Thyroid gland (tissue), 4 donors: Measurements from ENCODE around the gene GPR42. TPM values are rescaled to one million over a fixed set of nuclear protein-coding genes. Genes with fewer than 3 reads are reported as not detected.

Experiments used
- DNase-seq, 2 donors: peaks; one replicate each; pipeline ENCODE4 v3.0.0-alpha.2; 2019
- H3K27ac ChIP-seq, 3 donors: fragments of 200-600 bp; sonication (generic); 1 replicate in 2 of 3; 2 replicates in 1 of 3; pipeline ENCODE4 v1.5.1; 2016 to 2019; ENCODE audit warnings: mild to moderate bottlenecking in 1 of 3, moderate library complexity in 1 of 3
- H3K27me3 ChIP-seq: fragments of 200-600 bp; sonication (generic); one replicate; pipeline ENCODE4 v1.5.1; 2019
- H3K36me3 ChIP-seq, 2 donors: fragments of 200-600 bp; sonication (generic); one replicate each; pipeline ENCODE4 v1.5.1; 2016 to 2019
- H3K4me1 ChIP-seq, 2 donors: fragments of 200-600 bp; sonication (generic); one replicate each; pipeline ENCODE4 v1.5.1; 2017 to 2019
- H3K4me3 ChIP-seq, 3 donors: fragments of 200-600 bp; sonication (generic); replicated peaks in 1 of 3; 1 replicate in 2 of 3; 2 replicates in 1 of 3; pipeline ENCODE4 v1.5.1; 2016; ENCODE audit warnings: mild to moderate bottlenecking in 1 of 3
- H3K9me3 ChIP-seq: fragments of 200-600 bp; sonication (generic); one replicate; pipeline ENCODE4 v1.5.1; 2017
- POLR2A ChIP-seq, 2 donors: fragments of 450-650 bp; IDR thresholded peaks; one replicate each; pipeline ENCODE4 v1.6.1; 2017; ENCODE audit warnings: antibody characterized with exemption in 2 of 2, mild to moderate bottlenecking in 2 of 2, moderate library complexity in 1 of 2
- WGBS, 2 donors: methylation state at CpG; one replicate each; pipeline ENCODE4 v1.1.5; 2017; 5-methylcytosine and 5-hydroxymethylcytosine counted together
- intact Hi-C: fragments of 100-400 bp; cut with DNase I; formaldehyde crosslinking; loops from one replicate; pipeline ENCODE4 v1.15.1; 2023
- total RNA-seq, 4 donors: library from RNA; depleted of rRNA; stranded (reverse); fragments of >200 nt; gene quantifications; one replicate each; pipeline ENCODE4 v1.2.3, GENCODE V29; 2016
- TF ChIP-seq, protein P1 (sequence below), 6 experiments: fragments of 200-600 bp in 3 of 6; fragments of 450-650 bp in 3 of 6; sonication (generic) in 3 of 6; IDR thresholded peaks; one replicate each; pipeline ENCODE4 v1.5.1; 2016 to 2019; ENCODE audit warnings: antibody characterized with exemption in 6 of 6, mild to moderate bottlenecking in 2 of 6, inconsistent platforms in 1 of 6, moderate library complexity in 1 of 6

GPR42 gene
- total RNA-seq, 4 donors from 2014 or later, result 0.27 TPM; not detected in 3

GRCh38 chr19:35388277-35389054 is 17.6 kb downstream of the GPR42 start:
- Histone ChIP-seq H3K4me1 (peaks cover 10 to 16% of the 10 kb centered on the region in 2 donors), H3K4me3 (no peak overlapping the region), H3K9me3 (no peaks in the 10 kb centered on the region), H3K36me3 (no peaks in the 10 kb centered on the region), H3K27me3 (no peaks in the 10 kb centered on the region), H3K27ac (peak overlapping the region in 1 of 3 donors; percentile 15)
- 73 to 89% methylated on average over 6 of the region's 6 CpGs for WGBS, 2 donors
- DNase-seq, result peak in 1 of 2 donors; percentile 3
- intact Hi-C loops, result no loop called here
- TF ChIP-seq, protein P1, sequence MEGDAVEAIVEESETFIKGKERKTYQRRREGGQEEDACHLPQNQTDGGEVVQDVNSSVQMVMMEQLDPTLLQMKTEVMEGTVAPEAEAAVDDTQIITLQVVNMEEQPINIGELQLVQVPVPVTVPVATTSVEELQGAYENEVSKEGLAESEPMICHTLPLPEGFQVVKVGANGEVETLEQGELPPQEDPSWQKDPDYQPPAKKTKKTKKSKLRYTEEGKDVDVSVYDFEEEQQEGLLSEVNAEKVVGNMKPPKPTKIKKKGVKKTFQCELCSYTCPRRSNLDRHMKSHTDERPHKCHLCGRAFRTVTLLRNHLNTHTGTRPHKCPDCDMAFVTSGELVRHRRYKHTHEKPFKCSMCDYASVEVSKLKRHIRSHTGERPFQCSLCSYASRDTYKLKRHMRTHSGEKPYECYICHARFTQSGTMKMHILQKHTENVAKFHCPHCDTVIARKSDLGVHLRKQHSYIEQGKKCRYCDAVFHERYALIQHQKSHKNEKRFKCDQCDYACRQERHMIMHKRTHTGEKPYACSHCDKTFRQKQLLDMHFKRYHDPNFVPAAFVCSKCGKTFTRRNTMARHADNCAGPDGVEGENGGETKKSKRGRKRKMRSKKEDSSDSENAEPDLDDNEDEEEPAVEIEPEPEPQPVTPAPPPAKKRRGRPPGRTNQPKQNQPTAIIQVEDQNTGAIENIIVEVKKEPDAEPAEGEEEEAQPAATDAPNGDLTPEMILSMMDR (IDR thresholded peaks at IDR 0.05), result no peak
- no peak for TF ChIP-seq POLR2A (IDR thresholded peaks at IDR 0.05)

GRCh38 chr19:35389192-35389861 is 18.5 kb downstream of the GPR42 start:
- no peak for TF ChIP-seq POLR2A (IDR thresholded peaks at IDR 0.05)
- WGBS, 2 donors, result 66 to 79% methylated on average over 6 of the region's 6 CpGs
- intact Hi-C loops, result no loop called here
- Histone ChIP-seq H3K9me3 (no peaks in the 10 kb centered on the region), H3K27me3 (no peaks in the 10 kb centered on the region), H3K4me1 (peaks cover 10 to 16% of the 10 kb centered on the region in 2 donors), H3K4me3 (no peak overlapping the region), H3K27ac (no peak overlapping the region), H3K36me3 (no peaks in the 10 kb centered on the region)
- DNase-seq, result no peak

DNA sequence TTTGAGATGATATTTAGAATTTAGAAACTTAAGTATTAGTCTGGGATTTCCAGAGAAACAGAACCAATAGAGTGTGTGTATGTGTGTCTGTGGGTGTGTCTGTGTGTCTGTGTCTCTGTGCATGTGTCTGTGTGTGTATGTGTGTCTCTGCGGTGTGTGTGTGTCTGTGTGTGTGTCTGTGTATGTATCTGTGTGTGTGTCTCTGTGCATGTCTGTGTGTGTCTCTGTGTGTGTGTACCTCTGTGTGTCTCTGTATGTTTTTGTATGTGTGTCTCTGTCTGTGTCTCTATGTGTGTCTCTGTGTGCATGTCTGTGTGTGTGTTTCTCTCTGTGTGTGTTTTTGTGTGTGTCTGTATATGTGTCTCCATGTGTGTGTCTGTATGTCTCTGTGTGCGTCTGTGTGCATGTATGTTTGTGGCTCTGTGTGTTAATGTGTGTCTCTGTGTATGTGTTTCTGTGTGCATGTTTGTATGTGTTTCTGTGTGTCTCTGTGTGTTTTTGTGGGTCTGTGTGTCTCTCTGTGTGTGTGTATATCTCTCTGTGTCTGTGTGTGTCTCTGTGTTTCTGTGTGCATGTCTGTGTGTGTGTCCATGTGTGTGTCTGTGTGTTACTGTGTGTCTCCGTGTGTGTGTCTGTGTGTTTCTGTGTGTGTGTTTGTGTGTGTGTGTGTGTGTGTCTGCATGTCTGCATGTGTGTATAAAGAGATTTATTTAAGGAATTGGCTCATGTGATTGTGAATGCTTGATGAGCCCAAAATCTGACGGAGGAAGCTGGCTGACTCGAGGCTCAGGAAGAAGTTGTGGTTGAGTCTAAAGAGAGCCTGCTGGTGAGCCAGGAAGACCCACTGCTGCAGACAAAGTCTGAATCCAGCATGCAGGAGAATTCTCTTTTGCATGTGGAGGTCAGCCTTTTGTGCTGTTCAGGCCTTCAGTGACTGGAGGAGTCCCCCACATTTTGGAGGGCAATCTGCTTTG is 22.2 kb downstream of the GPR42 start:
- DNase-seq, result no peak
- no peaks in the 10 kb centered on the region for H3K27me3 ChIP-seq

DNA sequence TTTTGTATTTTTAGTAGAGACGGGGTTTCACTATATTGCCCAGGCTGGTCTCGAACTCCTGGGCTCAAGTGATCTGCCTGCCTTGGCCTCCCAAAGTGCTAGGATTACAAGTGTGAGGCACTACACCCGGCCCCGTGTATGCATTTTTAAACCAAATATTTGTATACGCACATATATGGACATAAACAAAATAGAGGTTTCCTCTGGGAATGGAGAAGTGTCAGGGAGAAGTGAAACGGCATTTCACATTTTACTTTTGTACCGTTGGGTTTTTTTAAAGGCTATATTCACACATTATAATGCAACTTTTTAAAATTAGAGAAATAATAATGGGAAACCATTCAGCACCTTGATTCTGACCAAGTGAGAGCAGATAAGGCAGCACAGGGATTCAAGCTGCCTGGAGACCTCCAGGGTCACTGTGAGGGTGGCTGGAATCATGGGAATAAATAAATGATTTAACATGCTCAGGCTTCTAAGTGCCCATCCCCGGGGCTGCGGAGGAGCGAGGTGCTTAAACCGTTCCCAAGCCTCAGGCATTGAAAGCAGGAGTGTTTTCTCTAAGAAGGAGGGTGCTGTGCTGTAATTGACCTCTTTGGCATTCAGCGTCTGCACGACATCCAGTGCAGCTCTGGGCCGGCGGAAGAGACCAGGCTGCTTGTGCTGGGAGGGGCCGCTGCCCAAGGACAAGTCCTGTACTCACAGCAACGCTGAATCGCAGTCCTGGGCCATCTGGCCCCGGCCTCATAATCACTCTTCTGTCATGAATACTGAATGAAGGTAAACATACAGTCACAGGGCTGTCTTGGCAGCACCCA is 24.7 kb downstream of the GPR42 start:
- H3K9me3 ChIP-seq, result no peaks in the 10 kb centered on the region
- no peak overlapping the region for H3K4me3 ChIP-seq
- 44 to 52% methylated on average over 19 of the region's 19 CpGs for WGBS, 2 donors
- H3K36me3 ChIP-seq, result no peaks in the 10 kb centered on the region
- H3K27ac ChIP-seq, result no peak overlapping the region
- intact Hi-C loops, result no loop called here
- no peak for TF ChIP-seq POLR2A (IDR thresholded peaks at IDR 0.05)
- TF ChIP-seq, protein P1 (IDR thresholded peaks at IDR 0.05), result no peak
- DNase-seq, result no peak
- no peaks in the 10 kb centered on the region for H3K4me1 ChIP-seq
- no peaks in the 10 kb centered on the region for H3K27me3 ChIP-seq

More for the DNA sequence above, 22.2 kb downstream of the GPR42 start:
- intact Hi-C loops, result no loop called here
- Histone ChIP-seq H3K36me3 (no peaks in the 10 kb centered on the region), H3K4me1 (peaks cover 10 to 16% of the 10 kb centered on the region in 2 donors), H3K27ac (no peak overlapping the region), H3K4me3 (no peak overlapping the region), H3K9me3 (no peaks in the 10 kb centered on the region)
- TF ChIP-seq, protein P1 (IDR thresholded peaks at IDR 0.05), result no peak
- no peak for TF ChIP-seq POLR2A (IDR thresholded peaks at IDR 0.05)
- 81 to 82% methylated on average over 5 of the region's 5 CpGs for WGBS, 2 donors
